Middle frontal gyrus (tissue), 1 donor: ENCODE data around the gene MYO7B.

ENCODE experiments used
- DNase-seq: peaks from one replicate; pipeline ENCODE4 v3.0.0-alpha.2; 2015; ENCODE audit warnings: low spot score; ENCODE audit errors: extremely low spot score

The MYO7B gene

DNA sequence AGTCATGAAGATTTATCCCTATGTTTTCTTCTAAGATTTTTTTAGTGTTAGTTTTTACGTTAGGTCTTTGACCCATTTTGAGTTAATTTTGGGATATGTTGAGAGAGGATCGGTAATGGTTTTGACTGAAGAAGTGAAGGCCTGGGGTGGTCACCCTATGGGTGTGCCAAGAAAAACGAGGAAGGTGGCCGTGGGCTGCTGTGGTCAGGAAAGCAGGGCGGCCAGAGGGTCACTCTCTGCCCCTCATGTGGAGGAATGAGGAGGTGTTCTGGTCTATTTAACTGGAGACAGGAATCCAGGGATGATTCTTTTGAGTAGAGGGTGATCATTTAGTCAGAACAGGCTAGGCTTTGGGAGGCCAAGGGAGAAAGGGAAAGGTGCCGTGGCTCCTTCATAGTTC, 50.7 kb downstream of the MYO7B start:
- DNase-seq = no peak

DNA sequence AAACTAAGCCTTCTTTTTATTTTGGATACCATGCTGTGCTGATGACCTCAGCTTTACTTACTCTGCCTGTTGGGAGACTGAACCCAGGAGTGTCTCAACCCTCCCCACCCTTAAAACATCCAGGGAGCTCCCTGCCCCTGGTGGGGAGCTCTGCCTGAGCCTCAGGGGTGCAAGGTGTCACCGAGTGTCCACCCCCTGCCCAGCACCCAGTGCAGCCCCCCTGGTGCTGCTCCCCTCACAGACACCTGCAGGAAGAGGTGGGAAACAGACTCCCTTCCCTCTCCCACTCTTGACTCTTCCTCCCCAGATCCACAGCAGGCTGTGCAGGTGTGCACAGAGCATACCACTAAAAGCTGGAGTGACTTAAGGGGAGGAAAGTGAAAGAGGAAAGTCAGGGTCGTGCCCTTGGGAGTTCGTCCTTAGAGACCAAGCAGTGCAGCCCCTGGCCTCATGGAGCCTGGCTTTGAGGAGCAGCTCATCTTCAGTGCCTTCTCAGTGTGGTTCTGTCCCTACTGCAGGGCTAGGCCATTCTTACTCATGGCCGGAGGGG, 51.3 kb downstream of the MYO7B start:
- DNase-seq = no peak

DNA sequence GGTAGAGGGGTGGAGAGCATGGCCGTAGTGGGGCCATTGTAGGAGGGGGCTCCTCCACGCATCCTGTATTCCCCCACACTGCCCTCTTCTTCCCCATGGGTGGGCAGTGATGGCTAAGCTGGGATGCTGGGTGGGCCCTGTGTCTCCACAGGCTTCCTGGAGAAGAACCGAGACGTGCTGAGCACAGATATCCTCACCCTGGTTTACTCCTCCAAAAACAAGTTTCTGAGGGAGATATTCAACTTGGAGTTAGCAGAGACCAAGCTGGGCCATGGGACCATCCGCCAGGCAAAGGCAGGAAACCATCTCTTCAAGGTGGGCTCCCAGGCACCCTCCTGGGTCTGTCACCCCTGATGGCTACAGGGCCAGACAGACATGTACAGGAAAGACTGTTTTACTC, 52.8 kb downstream of the MYO7B start:
- DNase-seq = no peak

DNA sequence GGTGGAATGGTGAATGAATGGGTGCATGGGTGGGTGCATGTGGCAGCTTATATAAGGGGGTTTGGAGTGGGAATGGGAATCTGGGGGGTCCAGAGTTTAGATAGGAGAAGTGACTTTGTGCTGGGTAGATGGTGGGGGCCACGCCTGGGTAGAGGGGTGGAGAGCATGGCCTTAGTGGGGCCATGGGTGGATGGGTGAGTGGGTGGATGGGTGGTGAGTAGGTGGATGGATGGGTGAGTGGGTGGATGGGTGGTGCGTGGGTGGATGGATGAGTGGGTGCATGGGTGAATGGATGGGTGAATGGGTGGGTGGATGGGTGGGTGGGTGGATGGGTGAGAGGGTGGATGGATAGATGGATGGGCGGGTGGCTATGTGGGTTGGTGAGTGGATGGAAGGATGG, 53.9 kb downstream of the MYO7B start:
- DNase-seq = no peak

DNA sequence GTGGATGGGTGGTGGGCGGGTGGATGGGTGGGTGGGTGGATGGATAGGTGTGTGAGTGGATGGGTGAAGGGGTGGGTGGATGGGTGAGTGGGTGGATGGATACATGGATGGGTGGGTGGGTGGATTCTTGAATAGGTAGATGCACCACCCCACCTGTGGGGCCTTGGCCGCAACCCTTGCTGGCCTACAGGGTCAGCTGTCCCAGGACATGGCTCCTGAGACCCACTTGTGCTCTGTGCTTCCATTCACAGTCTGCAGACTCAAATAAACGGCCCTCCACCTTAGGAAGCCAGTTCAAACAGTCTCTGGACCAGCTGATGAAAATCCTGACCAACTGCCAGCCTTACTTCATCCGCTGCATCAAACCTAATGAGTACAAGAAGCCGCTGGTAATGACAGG, 54.4 kb downstream of the MYO7B start:
- DNase-seq = no peak

DNA sequence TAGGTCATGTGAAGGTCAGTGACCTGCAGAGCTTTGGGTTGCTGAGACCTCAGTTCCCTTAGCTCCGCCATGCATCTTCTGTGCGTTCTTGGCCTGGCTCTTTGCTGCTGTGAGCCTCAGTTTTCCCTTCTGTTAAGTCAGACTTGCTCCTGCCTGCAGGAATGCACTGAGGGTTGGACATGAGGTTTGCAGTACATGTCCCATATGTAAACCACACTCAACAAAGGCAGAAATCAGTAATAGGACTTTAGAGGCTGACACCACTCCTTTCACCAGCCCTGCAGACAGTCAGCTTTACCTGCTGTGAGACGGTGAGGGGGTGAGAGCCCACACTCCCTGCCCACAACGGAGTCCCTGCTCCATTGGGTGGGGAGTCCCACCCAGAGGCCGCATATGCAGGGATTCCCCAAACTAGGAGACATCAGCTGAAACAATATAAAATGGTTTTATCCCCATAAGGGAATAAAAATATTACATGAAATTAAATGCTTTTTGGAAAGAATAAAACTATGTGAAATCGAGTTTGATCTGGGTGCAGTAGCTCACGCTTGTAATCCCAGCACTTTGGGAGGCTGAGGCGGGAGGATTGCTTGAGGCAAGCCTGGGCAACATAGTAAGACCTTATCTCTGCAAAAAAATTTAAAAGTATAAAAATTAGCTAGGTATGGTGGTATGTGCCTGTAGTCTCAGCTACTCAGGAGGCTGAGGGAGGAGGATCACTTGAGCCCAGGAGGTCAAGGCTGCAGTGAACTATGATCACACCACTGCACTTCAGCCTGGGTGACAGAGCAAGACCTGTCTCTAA, 55.1 kb downstream of the MYO7B start:
- DNase-seq = no peak

DNA sequence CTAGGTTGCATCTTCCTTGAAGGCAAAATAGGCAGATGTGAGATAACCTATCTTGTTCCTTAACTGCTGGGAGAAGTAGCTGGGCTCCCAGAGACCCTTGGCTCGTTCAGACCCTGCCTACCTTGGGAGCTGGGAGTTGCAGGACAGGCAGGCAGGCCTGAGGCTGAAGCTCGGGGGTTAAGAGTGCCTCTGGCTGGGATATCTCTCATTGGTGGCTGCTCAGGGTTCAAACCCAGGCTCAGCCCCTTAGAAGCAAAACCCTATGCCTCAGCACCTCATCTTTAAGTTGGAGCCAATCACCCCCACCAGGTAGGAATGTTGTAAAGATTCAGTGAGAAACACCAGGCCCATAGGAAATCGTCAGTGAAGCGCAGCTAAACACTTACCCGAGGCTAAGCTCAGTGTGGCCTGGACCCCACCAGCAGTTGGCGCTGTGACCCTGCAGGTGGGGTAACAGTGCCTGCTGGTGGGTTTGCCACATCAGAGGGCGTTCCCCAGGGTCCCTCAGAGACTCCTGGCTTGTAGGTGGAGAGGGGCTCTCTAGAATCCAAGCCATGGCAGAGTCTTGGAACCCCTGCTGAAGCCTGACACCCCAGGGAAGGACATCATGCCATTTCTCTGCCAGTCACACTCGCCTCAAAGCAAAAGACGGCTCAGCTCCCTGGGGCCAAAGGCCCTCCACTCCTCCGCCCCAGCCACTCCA, 55.9 kb downstream of the MYO7B start:
- DNase-seq = peak; percentile 4

DNA sequence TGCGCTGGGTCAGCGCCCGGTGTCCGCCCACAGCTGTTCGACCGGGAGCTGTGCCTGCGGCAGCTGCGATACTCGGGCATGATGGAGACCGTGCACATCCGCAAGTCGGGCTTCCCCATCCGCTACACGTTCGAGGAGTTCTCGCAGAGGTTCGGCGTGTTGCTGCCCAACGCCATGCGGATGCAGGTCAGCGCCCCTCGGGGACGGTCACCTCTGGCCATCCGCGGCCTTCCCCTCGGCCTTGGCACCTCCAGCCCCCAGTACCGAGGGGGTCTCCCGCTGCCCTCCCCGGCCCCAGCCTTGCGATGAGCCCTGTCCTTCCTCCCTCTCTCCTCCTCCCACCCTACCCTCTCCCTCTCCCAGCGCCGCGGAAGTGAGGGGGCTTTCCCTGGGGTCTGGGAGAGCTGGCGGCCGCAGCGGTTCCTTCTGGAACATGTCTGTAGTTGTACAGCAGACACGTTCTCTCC, 57.3 kb downstream of the MYO7B start:
- DNase-seq = no peak

DNA sequence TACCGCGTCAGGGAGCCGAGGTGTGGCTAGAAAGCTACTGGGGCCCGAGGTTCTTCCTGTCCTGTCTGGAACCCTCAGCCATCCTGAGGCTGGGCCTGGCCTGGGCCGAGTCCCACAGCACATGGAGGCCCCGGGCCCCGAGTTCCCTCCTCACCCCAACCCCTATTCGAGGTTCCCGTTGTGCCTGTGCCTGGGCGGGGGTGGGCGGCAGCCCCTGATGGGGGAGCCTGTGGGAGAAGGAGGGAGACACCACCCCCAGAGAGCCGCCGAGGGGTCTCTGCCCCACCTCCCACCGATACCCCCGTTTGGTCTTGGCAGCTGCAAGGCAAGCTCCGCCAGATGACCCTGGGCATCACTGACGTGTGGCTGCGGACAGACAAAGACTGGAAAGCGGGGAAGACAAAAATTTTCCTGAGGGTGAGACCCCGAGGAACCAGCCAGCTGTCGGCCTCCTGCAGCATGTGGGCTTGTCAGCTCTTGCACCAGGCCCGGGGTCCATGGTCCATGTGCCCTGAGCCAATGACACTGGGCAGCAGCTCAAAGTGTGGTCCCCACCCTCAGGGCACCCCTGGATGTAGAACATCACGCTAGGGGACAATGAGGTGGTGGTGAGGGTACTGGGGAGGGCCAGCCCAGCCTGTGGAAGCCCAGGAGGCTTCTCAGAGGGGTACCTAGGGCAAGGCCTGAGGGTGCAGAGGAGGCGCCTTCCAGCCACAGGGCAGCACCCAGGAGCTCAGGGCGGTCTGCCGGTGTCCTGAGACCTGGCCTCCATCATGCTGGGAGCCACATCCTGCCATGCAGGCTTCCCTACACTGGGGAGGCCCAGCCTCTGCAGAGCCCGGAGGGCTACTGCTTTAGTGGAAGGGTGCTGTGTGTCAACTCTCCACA, 58.0 kb downstream of the MYO7B start:
- DNase-seq = no peak

DNA sequence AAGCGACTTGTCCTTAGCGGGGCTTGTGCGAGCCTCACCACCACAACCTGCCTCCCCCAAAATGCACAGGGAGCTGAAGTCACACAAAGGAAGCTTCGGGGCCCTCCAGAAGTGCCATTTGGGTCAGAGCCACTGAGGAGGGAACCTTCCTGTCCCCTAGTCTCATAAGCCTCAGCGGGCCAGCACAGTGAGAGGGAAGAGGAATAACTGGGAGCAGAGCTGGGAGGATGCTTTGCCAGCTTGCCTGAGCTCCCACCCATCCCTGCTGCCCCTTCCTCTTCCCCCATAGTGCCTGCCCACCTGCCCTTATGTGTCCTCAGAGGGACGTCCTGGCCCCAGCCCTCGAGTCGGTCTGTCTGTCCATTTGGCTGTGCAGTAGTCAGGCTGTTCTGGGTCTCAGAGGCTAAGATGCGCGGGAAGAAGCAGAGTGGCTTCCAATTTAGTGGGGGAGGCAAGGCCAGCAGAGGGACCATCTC, 58.7 kb downstream of the MYO7B start:
- no peak for DNase-seq

DNA sequence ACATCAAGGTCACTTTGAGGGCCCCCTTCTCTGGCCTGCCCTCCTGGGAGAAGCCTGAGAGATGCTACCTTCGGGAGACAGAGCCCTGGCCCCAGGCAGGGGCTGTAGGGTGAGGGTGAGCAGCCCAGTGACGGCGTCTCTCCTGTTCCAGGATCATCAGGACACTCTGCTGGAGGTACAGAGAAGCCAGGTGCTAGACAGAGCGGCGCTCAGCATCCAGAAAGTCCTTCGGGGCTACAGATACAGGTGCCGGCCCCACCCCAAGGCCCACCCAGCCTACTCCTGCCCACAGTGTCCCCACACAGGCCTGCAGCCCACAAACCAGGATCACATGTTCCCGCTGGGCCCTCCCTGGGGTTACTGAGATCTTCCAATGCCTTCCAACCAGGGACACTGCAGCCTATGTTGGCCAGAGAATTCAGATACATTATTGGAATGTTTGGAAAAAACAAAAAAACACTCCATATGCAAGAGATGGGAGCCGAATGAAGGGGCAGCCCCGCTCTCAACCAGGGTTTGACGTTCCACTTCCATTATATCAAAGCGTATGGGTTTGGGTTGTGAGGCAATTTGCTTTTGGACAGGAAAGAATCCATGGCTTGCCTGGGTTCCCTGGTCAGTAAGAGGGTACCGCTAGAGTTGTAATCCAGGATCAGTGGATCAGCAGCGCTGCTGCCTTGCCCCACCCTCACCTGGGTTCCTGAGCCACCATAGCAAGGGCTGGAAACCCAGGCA, 61.0 kb downstream of the MYO7B start:
- no peak for DNase-seq

DNA sequence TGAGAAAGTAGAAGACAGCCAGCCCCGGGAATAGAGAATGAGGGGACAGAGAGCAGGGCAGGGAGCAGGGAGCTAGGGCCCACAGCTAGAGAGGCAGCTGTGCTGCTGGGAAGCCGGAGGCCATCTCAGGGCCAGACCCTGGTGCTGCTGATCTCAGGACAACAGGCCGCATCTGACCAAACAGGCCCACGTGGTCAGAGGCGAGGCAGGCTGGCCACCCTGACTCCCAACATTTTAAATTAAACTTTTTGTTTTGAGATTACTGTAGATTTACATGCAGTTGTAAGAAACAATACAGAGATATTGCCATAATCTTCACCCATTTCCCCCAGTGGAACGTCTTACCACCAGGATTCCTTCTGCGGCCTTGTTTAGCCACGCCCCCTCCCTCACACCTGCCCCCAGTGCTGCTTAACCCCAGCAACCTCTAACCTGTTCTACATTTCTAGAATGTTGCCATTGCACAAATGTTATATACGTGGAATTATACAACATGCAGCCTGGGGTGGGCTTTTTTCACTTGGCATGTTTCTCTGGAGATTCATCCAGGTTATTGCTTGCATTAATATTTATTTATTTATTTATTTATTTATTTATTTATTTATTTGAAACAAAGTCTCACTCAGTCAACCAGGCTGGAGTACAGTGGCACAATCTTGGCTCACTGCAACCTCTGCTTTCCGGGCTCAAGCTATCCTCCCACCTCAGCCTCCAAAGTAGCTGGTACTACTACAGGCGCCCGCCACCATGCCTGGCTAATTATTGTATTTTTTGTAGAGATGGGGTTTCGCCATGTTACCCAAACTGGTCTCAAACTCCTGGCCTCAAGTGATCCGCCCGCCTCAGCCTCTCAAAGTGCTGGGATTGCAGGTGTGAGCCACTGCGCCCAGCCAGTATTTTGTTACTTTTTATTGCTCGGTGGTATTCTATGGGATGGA, 61.8 kb downstream of the MYO7B start:
- no peak for DNase-seq

DNA sequence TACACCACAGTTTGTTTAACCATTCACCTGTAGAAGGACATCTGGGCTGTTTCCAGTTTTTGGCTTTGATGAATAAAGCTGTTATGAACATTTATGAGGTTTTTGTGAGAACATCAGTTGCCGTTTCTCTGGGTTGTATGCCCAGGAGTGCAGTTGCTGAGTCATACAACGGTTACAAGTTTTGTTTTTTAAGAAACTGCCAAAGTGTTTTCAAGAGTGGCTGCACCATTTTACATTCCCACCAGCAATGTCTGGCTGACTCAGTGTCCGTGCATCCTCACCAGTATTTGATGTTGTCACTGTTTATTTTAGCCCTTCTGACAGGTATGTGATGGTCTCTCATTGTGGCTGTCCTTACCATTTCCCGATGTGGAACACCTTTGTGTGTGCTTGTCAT, 62.5 kb downstream of the MYO7B start:
- no peak for DNase-seq

DNA sequence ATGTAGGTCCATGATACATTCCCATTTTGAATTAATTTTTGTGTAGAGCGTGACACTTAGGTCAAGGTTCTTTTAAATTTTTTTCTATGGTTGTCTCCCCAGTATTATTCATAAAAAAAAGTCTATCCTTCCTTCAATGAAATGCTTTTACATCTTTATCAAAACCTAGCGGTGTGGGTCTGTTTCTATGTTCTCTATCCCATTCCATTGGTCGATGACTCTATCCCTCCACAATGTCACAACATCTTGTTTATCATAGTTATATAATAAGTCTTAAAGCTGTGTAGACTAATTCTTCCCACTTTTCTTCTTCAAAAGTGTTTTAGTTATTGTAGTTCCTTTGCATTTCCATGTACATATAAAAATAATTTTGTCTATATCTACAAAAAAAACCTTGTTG, 63.2 kb downstream of the MYO7B start:
- no peak for DNase-seq

DNA sequence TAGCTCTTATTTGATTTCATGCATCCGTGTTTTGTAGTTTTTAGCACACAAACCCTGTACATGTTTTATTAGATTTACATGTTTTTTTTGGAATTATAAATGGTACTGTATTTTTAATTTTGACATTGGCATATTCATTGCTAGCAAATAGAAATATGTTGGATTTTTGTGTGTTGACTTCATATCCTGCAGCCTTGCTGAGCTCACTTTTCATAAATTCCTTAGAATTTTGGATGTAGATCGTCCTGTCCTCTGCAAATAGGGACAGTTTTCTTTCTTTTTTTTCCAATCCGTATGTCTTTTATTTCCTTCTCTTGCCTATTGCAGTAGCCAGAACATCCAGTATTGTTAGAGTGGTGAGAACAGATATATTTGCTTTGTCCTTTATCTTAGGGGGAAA, 63.7 kb downstream of the MYO7B start:
- DNase-seq = no peak

DNA sequence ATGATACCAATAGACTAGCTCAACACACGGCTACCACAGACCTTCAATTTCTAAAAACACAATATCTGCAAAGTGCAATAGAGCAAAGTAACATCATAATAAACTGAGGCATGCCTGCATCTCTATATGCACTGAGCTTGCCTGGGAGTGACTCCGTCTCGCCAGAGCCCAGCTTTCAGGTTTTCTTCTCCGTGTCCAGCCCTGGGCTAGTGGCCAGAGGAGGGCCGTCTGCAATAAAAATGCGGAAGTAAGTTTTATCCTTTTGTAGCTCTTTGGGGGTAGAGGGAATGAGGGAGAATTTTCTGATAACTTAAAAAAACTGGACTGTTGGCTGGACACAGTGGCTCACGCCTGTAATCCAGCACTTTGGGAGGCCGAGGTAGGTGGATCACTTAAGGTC, 69.5 kb downstream of the MYO7B start:
- no peak for DNase-seq

DNA sequence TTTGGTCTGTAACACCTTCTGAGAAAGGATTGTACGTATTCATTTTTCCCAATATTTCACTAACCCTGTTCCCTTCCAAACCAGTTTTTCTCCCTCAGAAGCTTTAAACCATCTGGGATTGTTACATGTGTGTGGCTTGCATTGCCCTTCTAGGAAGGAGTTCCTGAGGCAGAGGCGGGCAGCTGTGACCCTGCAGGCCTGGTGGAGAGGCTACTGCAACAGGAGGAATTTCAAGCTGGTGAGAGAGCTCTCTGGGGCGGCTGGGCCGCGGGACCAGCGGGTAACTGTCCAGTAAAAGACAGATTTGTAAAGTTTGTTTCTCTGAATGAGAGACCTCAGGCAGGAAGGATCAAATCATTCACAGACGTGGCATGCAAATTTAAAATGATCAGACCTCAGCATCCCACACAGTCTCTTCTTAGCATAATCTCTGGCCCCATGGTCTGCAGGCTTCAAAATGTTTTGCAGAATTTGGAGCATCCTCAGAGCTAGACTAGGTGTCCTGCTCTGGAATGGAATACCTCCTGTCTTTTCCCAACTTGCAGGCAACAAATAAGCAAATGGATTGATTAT, 70.3 kb downstream of the MYO7B start:
- DNase-seq = no peak

DNA sequence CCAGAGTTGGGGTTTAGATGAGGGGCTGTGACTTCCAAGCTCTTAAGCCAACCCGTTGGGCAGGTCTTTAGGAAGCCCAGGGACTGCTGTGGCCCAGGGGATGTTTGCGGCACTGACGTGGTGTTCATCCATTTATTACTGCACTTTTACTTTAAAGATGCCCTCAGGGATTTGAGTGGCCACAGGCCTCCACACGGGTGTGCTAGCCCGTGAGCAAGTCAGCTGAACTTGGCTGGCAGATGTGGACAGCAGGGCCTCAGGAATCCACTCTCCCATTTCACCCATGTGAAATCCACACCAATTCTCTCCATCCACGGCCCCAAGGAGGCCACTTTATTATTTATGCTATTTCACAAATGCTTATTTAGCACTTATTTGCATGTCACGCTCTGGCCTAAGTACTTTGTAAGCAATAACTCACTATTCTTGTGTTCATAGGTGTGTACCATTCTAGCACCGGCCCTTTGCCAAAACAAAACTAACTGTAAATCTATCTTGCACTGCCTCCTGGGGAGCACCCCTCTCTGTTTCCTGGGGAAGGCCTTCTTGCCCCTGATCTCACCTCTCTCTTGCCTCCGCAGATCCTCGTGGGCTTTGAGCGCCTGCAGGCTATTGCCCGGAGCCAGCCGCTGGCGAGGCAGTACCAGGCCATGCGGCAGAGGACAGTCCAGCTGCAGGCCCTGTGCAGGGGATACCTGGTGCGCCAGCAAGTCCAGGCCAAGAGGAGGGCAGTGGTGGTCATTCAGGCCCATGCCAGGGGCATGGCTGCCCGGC, 71.3 kb downstream of the MYO7B start:
- DNase-seq = no peak
